GM12801 (cell line): ENCODE data around the gene PUDP.

Source experiments
- CTCF ChIP-seq: IDR thresholded peaks from one replicate; pipeline ENCODE4 v1.5.1; 2011; ENCODE audit warnings: control low read depth; ENCODE audit not compliant: insufficient read length; ENCODE audit errors: extremely low read depth

PUDP gene

GRCh38 chrX:7059859-7060258, 88.1 kb downstream of the PUDP start:
- no peak for TF ChIP-seq CTCF

GRCh38 chrX:7059214-7059838, 88.6 kb downstream of the PUDP start:
- no peak for TF ChIP-seq CTCF

- TF ChIP-seq CTCF, result no peak
Observed at GRCh38 chrX:7055386-7056137, 92.4 kb downstream of the PUDP start.

- no peak for TF ChIP-seq CTCF
Observed at GRCh38 chrX:7054219-7055216, 93.4 kb downstream of the PUDP start.

GRCh38 chrX:7052541-7052940, 95.4 kb downstream of the PUDP start:
- no peak for TF ChIP-seq CTCF

- TF ChIP-seq CTCF, result no peak
Observed at GRCh38 chrX:7050271-7050670, 97.7 kb downstream of the PUDP start.

- no peak for TF ChIP-seq CTCF
Observed at GRCh38 chrX:7047951-7048350, 100.0 kb downstream of the PUDP start.
